GM21717 (cell line): Measurements from ENCODE around the gene UBASH3B.
A peak's percentile ranks its signal among the peaks of the same experiment; 100 is the strongest.

Source experiments
- ATAC-seq: cut with Tn5 transposase; IDR thresholded peaks from one replicate; pipeline ENCODE4 v1.9.1; 2021; ENCODE audit warnings: mild to moderate bottlenecking, moderate library complexity; ENCODE audit not compliant: unreplicated experiment

The UBASH3B gene

GRCh38 chr11:122751292-122752070, 96.0 kb downstream of the UBASH3B start:
- ATAC-seq, result no peak

- ATAC-seq, result no peak
Measured at GRCh38 chr11:122754028-122754427, 98.5 kb downstream of the UBASH3B start.

- ATAC-seq, result no peak
Measured at GRCh38 chr11:122754553-122755322, 99.2 kb downstream of the UBASH3B start.

GRCh38 chr11:122755409-122755808, 99.9 kb downstream of the UBASH3B start:
- no peak for ATAC-seq

GRCh38 chr11:122755941-122756340, 100.4 kb downstream of the UBASH3B start:
- ATAC-seq, result no peak

GRCh38 chr11:122756417-122756816, 100.9 kb downstream of the UBASH3B start:
- ATAC-seq, result peak; percentile 57

- no peak for ATAC-seq
Measured at GRCh38 chr11:122757201-122757600, 101.7 kb downstream of the UBASH3B start.

- ATAC-seq, result no peak
Measured at GRCh38 chr11:122758339-122758738, 102.8 kb downstream of the UBASH3B start.

- ATAC-seq, result no peak
Measured at GRCh38 chr11:122758974-122759373, 103.5 kb downstream of the UBASH3B start.

GRCh38 chr11:122763108-122763507, 107.6 kb downstream of the UBASH3B start:
- ATAC-seq, result no peak

- no peak for ATAC-seq
Measured at GRCh38 chr11:122764371-122765090, 109.0 kb downstream of the UBASH3B start.

- ATAC-seq, result no peak
Measured at GRCh38 chr11:122765487-122766131, 110.1 kb downstream of the UBASH3B start.

- no peak for ATAC-seq
Measured at GRCh38 chr11:122769126-122769780, 113.7 kb downstream of the UBASH3B start.

- no peak for ATAC-seq
Measured at GRCh38 chr11:122772945-122773344, 117.4 kb downstream of the UBASH3B start.

- no peak for ATAC-seq
Measured at GRCh38 chr11:122773781-122774266, 118.3 kb downstream of the UBASH3B start.

- ATAC-seq, result no peak
Measured at GRCh38 chr11:122775675-122776271, 120.3 kb downstream of the UBASH3B start.

GRCh38 chr11:122776546-122776945, 121.0 kb downstream of the UBASH3B start:
- ATAC-seq, result no peak

- no peak for ATAC-seq
Measured at GRCh38 chr11:122777343-122777742, 121.8 kb downstream of the UBASH3B start.

- ATAC-seq, result no peak
Measured at GRCh38 chr11:122778148-122778547, 122.6 kb downstream of the UBASH3B start.

GRCh38 chr11:122779047-122779629, 123.6 kb downstream of the UBASH3B start:
- no peak for ATAC-seq
